SK-N-SH (cell line): ENCODE measurements around the gene LPIN1.

Experiments used
- ELF1 ChIP-seq: IDR thresholded peaks from 2 replicates; pipeline ENCODE4 v1.4.0; 2012
- REST ChIP-seq: IDR thresholded peaks from 2 replicates; pipeline ENCODE4 v1.6.1; 2012; ENCODE audit warnings: mild to moderate bottlenecking, low read depth, low read length, moderate library complexity
- USF2 ChIP-seq: fragments of 150-350 bp; IDR thresholded peaks from 2 replicates; pipeline ENCODE4 v1.6.1; 2017; ENCODE audit warnings: antibody characterized with exemption, low read length, low read depth, borderline replicate concordance

DNA sequence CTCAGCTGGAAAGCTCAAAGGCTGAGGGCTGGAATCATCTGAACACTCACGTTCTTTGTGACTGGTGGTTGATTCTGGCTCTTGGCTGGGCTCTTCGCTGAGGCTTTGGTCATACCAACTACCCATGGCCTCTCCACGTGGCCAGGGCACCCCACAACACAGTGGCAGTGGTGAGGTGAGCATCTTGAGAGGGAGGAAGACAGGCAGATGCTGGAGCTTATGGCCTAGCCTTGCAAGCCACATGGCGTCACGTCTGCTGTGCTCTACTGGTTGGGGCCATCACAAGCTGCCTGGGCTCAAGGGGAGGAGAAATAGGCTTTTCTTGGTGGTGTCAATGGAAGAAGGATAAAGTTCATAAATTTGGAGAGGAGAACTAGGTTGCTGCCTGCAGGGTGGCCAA, 19.6 kb downstream of the LPIN1 start:
- TF ChIP-seq USF2, result no peak
- TF ChIP-seq ELF1, result no peak
- no peak for TF ChIP-seq REST
